Stimulated activated CD4-positive, alpha-beta T cell treated with anti-CD3 and anti-CD28 coated beads, Interleukin-4, amount 100 ng/mL, for 1 hour (primary cell): Measurements from ENCODE around the gene RARB.

Experiments used
- DNase-seq: peaks from one replicate; pipeline ENCODE4 v3.0.0-alpha.2; 2020

The RARB gene

GRCh38 chr3:25423780-25424588 is 4.1 kb upstream of the RARB start:
- no peak for DNase-seq

GRCh38 chr3:25424614-25425013 is 3.4 kb upstream of the RARB start:
- no peak for DNase-seq

- DNase-seq = no peak
Observed at GRCh38 chr3:25426408-25426807, 1.7 kb upstream of the RARB start.

- no peak for DNase-seq
Observed at GRCh38 chr3:25427155-25427554, 908 bp upstream of the RARB start.

- no peak for DNase-seq
Observed at GRCh38 chr3:25427563-25427941, 511 bp upstream of the RARB start.

- DNase-seq = no peak
Observed at GRCh38 chr3:25428789-25429335, 799 bp downstream of the RARB start.

- DNase-seq = no peak
Observed at GRCh38 chr3:25429361-25430286, 1.6 kb downstream of the RARB start.

GRCh38 chr3:25430287-25430934 is 2.3 kb downstream of the RARB start:
- DNase-seq = no peak

- DNase-seq = no peak
Observed at GRCh38 chr3:25430935-25431770, 3.1 kb downstream of the RARB start.

GRCh38 chr3:25432176-25432720 is 4.2 kb downstream of the RARB start:
- no peak for DNase-seq

GRCh38 chr3:25433106-25433505 is 5.0 kb downstream of the RARB start:
- DNase-seq = no peak

- no peak for DNase-seq
Observed at GRCh38 chr3:25433868-25434267, 5.8 kb downstream of the RARB start.

GRCh38 chr3:25437953-25438352 is 9.9 kb downstream of the RARB start:
- no peak for DNase-seq

GRCh38 chr3:25438791-25439555 is 10.9 kb downstream of the RARB start:
- DNase-seq = no peak

GRCh38 chr3:25441234-25441856 is 13.3 kb downstream of the RARB start:
- DNase-seq = peak; percentile 19

GRCh38 chr3:25442486-25442885 is 14.4 kb downstream of the RARB start:
- DNase-seq = no peak

GRCh38 chr3:25444273-25444672 is 16.2 kb downstream of the RARB start:
- DNase-seq = no peak

GRCh38 chr3:25445731-25446130 is 17.7 kb downstream of the RARB start:
- DNase-seq = no peak

- DNase-seq = no peak
Observed at GRCh38 chr3:25447285-25447684, 19.2 kb downstream of the RARB start.

- no peak for DNase-seq
Observed at GRCh38 chr3:25447925-25448324, 19.9 kb downstream of the RARB start.
